HG03354 (cell line): ENCODE data around the gene TRPM4.
"Not testable (repeated sequence)": the region's sequence is repeated elsewhere in the genome, so short reads cannot be mapped to it uniquely, and the experiment has no call there.

Experiments used
- ATAC-seq: cut with Tn5 transposase; IDR thresholded peaks from one replicate; pipeline ENCODE4 v1.9.1; 2021; ENCODE audit warnings: mild to moderate bottlenecking; ENCODE audit not compliant: unreplicated experiment, poor library complexity, severe bottlenecking

The TRPM4 gene

DNA sequence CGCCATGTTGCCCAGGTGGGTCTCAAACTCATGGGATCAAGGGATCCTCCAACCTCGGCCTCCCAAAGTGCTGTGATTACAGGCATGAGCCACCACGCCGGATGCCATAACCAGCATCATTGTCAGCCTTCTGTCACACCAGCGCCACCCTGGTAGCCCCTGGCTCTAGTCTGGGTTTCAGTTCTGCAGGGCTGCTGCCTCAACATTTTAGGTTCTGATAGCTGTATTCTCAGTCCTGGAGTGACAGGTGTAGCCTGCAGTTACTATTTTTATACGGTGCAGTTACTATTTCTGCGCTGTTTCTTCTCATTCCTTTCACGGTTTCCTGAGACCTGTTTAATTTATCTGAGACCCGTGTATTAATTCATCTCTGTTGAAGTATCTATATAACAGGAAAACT lies 57.1 kb downstream of the TRPM4 start:
- no peak for ATAC-seq

DNA sequence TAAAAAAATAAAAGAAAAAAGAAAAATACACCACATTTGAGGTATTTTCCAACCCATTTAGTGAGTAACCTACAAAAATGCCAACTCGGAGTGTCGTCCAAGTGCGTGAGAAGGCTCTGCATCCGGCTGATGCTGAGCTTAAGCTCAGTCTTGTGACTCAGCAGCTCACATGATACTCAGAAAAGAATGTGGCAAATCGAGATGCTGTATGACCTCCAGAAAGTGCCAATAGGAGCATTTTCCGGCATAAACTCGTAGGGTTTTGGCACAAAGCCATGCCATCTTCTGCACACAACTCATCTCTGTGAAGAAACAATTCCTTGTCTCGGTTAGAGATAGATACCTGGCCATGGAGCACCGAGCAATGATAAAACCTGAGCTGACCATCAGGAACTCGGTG lies 58.5 kb downstream of the TRPM4 start:
- ATAC-seq = no peak

DNA sequence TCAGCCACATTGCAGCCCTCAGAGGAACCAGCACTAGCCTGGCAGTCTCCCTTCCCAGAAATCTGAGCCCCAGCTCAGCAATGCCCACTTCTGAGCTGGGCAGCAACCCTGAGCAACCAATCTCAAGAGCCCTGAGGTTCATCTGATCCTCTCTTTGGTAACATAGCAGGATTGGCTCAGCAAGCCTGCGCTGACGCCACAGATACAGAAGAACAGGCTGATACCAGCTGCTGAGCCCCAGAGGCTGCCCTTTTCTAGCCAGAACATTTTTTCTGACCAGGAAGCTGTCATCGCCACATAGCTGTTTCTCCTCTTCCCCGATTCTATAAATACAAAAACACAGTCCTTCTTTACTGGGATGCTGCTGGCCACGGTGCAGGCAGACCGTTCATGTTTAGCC lies 59.8 kb downstream of the TRPM4 start:
- no peak for ATAC-seq

DNA sequence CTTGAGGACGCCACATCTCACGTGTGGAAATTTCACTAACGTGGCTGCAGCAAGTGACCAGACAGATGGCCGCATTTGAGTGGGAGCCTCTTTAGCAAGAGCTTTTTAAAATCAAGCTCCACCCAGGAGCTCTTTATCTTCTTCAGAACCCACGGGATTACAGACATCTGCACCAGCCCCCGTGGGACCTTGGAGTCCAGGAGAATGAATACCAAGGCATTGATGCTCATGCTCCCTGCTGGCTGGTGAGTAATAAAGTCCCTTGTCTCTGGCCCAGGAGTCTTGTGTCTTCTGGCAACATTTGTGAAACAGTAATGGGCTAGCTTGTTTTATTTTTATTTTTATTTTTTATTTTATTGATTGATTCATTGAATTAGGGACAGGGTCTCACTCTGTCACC lies 64.4 kb downstream of the TRPM4 start:
- no peak for ATAC-seq

DNA sequence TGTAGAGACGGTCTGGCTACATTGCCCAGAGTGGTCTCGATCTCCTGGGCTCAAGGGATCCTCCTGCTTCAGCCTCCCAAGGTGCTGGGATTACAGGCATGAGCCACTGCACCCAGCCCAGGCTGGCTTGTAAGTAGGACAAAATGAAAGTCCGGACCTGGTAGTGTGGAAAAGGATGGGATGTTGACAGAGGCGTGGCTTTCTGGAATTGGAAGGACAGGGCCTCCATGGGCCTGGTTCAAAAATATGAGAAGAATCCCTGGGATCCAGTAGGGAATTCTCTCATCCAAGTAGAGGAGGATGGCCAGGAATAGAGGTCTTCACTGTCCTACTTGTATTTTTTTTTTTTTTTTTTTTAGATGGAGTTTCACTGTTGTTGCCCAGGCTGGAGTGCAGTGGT lies 64.9 kb downstream of the TRPM4 start:
- ATAC-seq = no peak

DNA sequence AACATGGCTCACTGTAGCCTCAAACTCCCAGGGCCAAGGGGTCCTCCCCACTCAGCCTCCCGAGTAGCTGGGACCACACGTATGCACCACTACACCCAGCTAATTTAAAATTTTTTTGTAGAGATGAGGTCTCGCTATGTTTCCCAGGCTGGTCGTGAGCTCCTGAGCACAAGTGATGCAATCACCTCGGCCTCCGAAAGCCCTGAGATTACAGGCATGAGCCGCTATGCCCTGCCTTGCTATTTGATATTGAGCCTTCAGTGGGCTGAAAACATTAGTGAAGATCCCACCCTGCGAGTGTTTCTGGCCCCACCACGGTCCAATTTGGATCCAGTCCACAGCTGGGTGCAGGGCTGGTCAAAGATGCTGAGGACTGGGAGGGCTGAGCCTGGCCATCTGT lies 65.9 kb downstream of the TRPM4 start:
- no peak for ATAC-seq

DNA sequence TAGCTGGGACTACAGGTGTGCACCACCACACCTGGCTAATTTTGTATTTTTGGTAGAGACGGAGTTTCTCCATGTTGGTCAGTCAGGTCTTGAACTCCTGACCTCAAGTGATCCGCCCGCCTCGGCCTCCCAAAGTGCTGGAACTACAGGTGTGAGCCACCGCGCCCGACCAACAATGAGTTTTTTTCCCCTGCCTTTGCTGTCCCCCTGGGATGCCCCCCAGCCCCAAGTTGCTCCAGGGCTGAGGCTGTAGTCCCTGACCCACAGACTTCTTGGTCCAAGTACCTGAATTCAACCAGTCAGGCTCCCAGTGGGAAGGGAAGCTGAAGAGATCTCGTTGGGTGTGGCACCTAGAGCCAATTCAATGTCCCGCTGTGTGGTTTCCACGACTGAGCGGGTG lies 66.8 kb downstream of the TRPM4 start:
- not testable (repeated sequence) for ATAC-seq

DNA sequence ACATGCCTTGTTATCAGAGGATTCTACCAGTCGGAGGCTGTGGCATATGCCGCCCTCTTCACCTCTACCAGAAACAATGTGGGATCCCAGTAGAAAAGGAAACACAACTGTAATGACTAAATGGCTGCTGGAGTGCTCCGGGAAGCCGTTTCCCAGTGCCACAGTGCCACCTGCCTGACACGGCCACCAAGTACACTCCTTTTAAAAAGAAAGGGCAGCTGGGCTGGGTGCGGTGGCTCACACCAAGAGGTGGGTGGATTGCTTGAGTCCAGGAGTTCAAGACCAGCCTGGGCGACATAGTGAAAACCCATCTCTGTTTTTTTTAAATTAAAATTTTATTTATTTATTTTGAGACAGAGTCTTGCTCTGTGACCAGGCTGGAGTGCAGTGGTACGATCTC lies 67.3 kb downstream of the TRPM4 start:
- ATAC-seq = no peak

DNA sequence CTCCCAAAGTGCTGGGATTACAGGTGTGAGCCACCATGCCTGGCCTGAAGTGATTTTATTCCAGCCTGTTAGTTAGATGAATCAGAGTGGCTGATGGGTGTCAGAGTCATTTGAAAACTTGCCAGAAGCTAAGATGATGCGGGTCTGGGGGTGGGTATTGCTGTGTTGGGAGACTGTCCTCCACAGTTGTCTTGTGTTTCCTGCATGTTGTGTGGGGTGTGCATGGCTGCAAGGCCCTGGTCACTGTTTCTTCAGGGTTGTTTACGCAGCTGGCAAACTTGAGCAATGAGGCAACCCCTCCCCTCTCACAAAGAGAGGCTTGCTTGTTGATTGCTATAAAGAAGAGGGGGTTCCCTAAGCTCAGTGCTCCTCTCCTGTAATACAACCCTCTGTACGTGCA lies 71.8 kb downstream of the TRPM4 start:
- no peak for ATAC-seq

DNA sequence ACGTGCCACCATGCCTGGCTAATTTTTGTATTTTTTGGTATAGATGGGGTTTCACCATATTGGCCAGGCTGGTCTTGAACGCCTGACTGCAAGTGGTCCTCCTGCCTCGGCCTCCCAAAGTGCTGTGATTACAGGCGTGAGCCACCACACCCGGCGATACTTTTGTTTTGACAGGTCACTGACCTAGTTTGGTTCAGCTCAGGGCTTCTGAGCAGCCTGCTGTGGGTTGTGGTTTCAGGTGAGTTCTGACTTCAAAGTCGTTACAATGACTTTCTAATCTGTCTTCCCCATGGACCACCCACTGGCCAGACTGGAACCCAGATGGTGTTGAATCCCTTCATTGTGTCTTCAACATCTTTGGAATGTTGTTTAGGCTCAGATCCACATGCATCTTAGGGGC lies 73.8 kb downstream of the TRPM4 start:
- no peak for ATAC-seq

DNA sequence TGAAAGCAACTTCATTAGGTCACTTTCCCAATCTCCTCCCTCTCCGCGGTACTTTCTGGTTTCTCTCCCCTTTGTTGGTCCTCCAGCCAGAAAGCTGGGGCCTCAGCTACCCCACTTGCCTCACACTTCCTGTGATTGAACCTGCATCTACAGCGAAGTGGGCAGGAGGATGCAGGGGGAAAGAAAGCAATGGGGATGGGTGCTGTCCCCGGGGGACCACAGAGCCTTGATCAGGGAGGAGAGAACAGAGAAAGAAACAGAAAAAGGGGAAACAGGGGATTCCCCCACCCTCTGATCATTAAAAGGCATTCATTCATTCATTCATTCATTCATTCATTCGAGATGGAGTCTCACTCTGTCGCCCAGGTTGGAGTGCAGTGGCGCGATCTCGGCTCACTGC lies 74.2 kb downstream of the TRPM4 start:
- ATAC-seq = no peak

DNA sequence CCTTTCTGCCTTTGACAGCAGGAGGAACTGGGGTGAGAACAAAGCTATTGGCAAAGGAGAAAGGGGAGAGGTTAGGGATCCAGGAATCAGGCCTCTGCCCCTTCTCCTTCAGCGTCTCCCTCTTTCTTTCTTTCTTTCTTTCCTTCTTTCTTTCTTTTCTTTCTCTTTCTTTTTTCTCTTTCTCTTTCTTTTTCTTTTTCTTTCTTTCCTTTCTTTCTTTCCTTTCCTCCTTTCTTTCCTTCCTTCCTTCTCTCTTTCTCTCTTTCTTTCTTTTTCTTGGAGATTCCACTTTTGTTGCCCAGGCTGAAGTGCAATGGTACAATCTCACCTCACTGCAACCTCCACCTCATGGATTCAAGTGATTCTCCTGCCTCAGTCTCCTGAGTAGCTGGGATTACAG lies 75.6 kb downstream of the TRPM4 start:
- ATAC-seq = no peak

DNA sequence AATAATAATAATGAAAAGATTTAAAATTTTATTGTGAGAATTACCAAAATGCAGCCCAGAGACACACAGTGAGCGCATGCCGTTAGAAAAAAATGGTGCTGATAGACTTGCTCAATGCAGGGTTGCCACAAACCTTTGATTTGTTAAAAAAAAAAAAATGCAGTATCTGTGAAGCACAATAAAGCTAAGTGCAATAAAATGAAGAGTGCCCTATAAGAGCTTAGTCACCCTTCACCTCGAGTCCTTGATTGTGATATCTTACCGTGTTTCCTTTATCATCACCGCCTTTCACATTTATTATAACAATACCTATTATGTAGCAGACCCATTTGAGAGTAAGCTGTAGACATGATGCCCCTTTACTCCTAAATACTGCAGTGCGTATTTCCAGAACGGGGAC lies 84.2 kb downstream of the TRPM4 start:
- ATAC-seq = no peak

DNA sequence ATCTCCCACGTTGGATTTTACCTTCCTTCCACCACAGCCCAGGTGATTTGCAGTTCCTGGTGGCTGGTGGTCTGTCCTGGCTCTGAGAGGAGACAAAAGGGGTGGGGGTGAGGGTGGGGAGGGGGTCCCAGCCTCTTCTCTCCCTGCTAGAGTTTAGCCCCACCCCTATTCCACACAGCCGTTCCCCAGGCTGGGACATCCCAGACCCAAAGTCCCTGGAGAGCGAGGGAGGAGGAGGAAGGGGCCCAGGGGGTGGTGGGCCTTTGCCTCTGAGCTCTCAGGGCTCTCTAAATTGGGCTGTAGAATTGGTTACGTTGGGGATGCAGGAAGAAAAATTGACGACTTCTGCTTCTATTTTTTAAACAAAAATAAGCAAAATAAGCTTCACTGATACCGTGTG lies 85.5 kb downstream of the TRPM4 start:
- ATAC-seq = no peak

DNA sequence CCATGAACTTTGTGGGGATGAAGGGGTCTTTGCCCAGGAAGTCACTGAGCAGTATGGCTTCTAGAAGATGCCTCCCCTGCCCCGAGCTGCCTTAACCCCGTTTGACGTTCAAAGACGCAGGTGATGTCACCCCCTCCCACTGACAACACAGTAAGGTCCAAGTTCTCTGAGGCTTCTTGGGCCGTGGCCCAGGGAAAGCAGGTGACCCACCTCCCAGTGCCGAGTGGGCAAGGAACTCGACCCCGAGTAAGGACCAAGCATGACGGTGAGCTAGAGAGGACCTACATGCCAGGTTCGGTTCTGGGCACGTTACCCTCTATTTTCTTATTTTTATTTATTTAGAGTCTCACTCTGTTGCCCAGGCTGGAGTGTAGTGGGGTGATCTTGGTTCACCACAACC lies 86.1 kb downstream of the TRPM4 start:
- no peak for ATAC-seq

DNA sequence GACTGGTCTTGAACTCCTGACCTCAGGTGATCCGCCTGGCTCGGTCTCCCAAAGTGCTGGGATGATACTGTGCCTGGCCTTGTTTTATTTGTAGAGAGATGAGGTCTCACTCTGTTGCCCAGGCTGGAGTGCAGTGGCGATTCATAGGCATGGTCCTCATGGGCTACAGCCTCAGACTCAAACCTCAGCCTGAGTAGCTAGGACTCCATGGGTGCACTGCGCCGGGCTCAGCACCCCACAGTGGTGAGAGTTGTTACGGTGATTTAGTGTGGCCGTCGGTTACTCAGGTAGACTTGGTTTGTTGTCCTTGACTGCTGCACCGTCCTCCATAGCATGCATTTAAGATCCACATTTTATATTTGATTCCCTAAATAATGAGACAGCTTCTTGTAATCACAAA lies 86.7 kb downstream of the TRPM4 start:
- no peak for ATAC-seq

DNA sequence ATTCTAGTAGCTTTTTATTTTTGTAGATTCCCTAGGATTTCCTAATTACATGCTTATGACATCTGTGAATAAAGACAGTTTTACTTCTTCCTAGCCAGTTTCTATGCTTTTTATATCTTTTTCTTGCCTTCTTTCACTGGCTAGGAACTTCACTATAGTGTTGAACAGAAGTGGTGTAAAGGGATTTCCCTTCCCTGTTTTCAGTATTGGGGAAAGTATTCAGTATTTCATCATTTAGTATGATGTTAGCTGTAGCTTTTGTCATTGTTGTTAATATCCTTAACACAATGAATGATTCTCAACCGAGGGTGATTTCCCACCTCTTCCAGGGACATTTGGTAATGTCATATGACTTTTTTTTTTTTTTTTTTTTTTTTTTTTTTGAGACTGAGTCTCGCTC lies 90.1 kb downstream of the TRPM4 start:
- no peak for ATAC-seq

DNA sequence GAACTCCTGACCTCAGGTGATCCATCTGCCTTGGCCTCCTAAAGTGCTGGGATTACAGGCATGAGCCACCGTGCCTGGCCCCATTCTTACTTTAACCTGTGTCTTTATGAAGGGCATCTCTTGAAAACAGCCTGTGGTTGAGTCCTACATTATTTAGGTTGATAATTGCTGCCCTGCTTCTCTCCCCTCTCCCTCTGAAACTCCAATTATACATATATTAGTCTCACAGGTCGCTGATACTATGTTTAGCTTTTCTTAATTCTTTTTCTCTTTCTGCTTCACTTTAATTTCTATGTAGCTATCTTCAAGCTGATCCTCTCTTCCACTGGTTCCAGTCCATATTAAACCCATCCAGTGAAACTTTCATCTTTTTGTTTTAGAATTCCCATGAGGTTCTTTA lies 92.3 kb downstream of the TRPM4 start:
- no peak for ATAC-seq

DNA sequence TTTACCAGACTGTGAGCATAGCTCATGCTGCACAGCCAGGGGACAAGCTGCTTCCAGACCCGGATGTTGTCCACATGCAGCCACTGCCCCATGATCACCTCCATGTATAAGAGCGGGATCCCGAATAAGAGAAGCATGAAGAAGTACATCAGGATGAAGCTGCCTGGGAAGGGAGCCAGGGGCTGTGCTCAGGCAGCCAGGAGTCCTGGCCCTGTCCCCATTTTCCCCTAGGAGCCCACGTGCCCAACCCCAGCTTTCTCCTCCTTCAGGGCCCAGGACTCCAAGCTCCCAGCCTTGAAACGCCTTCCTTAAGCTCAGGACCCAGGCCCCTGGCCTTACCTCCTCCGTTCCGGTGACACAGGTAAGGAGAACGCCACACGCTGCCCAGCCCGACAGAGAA lies 98.1 kb downstream of the TRPM4 start:
- no peak for ATAC-seq

DNA sequence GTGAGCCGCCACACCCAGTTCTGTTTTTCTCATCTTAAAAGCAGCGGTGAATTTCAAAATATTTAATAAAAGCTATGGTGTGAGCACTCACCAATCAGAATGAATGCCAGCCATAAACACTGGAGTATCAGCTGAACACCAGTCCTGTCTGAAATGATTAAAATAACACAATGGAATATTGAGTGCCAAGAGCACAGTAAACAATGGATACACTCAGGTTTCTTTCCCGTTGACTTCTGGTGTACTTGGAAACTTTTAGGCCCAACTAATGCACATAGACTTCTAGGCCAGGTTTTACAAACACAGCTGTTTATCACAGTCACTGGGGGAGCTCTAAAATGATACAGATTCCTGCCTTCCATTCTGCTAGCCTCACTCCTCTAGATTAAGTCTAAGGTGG lies 99.1 kb downstream of the TRPM4 start:
- ATAC-seq = no peak
